NCI-H1694 treated with DMSO at 0.1 percent for 48 hours (cell line): ENCODE measurements around the gene SMYD1.

Experiments
- DNase-seq: peaks from one replicate; lab custom pipeline; 2025; lab: John Stamatoyannopoulos, UW

SMYD1 gene

GRCh38 chr2:88087073-88087472, 19.4 kb downstream of the SMYD1 start:
- DNase-seq = no peak

GRCh38 chr2:88087763-88088162, 20.1 kb downstream of the SMYD1 start:
- DNase-seq = no peak

GRCh38 chr2:88088999-88089398, 21.4 kb downstream of the SMYD1 start:
- no peak for DNase-seq

- DNase-seq = no peak
These were observed 23.0 kb downstream of the SMYD1 start for GRCh38 chr2:88090446-88091283.

GRCh38 chr2:88091943-88092342, 24.3 kb downstream of the SMYD1 start:
- no peak for DNase-seq

GRCh38 chr2:88092773-88093172, 25.1 kb downstream of the SMYD1 start:
- no peak for DNase-seq

GRCh38 chr2:88095022-88095421, 27.4 kb downstream of the SMYD1 start:
- DNase-seq = no peak

GRCh38 chr2:88096708-88097107, 29.1 kb downstream of the SMYD1 start:
- DNase-seq = no peak

- no peak for DNase-seq
These were observed 29.6 kb downstream of the SMYD1 start for GRCh38 chr2:88097192-88097591.

GRCh38 chr2:88097891-88098557, 30.4 kb downstream of the SMYD1 start:
- no peak for DNase-seq

GRCh38 chr2:88098558-88098900, 30.9 kb downstream of the SMYD1 start:
- DNase-seq = no peak

- DNase-seq = no peak
These were observed 32.3 kb downstream of the SMYD1 start for GRCh38 chr2:88099798-88100488.

GRCh38 chr2:88100489-88100858, 32.8 kb downstream of the SMYD1 start:
- DNase-seq = no peak

GRCh38 chr2:88108796-88109195, 41.2 kb downstream of the SMYD1 start:
- DNase-seq = no peak

- no peak for DNase-seq
These were observed 43.2 kb downstream of the SMYD1 start for GRCh38 chr2:88110830-88111229.

- DNase-seq = no peak
These were observed 45.4 kb downstream of the SMYD1 start for GRCh38 chr2:88113069-88113468.

GRCh38 chr2:88114889-88115288, 47.3 kb downstream of the SMYD1 start:
- no peak for DNase-seq

GRCh38 chr2:88115825-88116518, 48.3 kb downstream of the SMYD1 start:
- no peak for DNase-seq

- no peak for DNase-seq
These were observed 49.2 kb downstream of the SMYD1 start for GRCh38 chr2:88116669-88117432.

GRCh38 chr2:88117973-88118372, 50.3 kb downstream of the SMYD1 start:
- no peak for DNase-seq

GRCh38 chr2:88121678-88122077, 54.1 kb downstream of the SMYD1 start:
- no peak for DNase-seq
